ENCODE data around the gene RIN2. TPM values are rescaled to one million over a fixed set of nuclear protein-coding genes. Genes with fewer than 3 reads are reported as not detected.
A peak's percentile ranks its signal among the peaks of the same experiment; 100 is the strongest.

RIN2 gene
- total RNA-seq, 4 donors from 2014 or later = 68.2 to 87.2 (median 79.6) TPM

- no peaks in the 10 kb centered on the region for H3K9me3 ChIP-seq
- WGBS = 73% methylated on average over 3 of the region's 3 CpGs
- no peaks in the 10 kb centered on the region for H3K27me3 ChIP-seq
- no peak overlapping the region for H3K27ac ChIP-seq
- DNase-seq (ENCODE audit: low spot score in 2 of 2) = no peak
- TF ChIP-seq POLR2A (IDR thresholded peaks at IDR 0.05) = no peak
- H3K4me1 ChIP-seq = peaks cover 22% of the 10 kb centered on the region
- no peak overlapping the region for H3K4me3 ChIP-seq
- H3K36me3 ChIP-seq = no peaks in the 10 kb centered on the region
Measured at GRCh38 chr20:19740512-19740911, 17.5 kb upstream of the RIN2 start.

- DNase-seq (ENCODE audit: low spot score in 2 of 2) = no peak
- WGBS = 70% methylated on average over 2 of the region's 2 CpGs
- H3K27ac ChIP-seq = no peak overlapping the region
- H3K9me3 ChIP-seq = no peaks in the 10 kb centered on the region
- H3K4me1 ChIP-seq = peaks cover 8% of the 10 kb centered on the region
- TF ChIP-seq EP300 (IDR thresholded peaks at IDR 0.05) = no peak
- no peak for TF ChIP-seq POLR2A (IDR thresholded peaks at IDR 0.05)
- TF ChIP-seq POLR2AphosphoS5 (IDR thresholded peaks at IDR 0.05) = no peak
- H3K36me3 ChIP-seq = no peaks in the 10 kb centered on the region
- H3K27me3 ChIP-seq = no peaks in the 10 kb centered on the region
- no peak overlapping the region for H3K4me3 ChIP-seq
Measured at GRCh38 chr20:19741924-19742323, 16.1 kb upstream of the RIN2 start.

GRCh38 chr20:19742974-19743639, 15.0 kb upstream of the RIN2 start:
- DNase-seq (ENCODE audit: low spot score in 2 of 2) = no peak
- no peaks in the 10 kb centered on the region for H3K4me1 ChIP-seq

GRCh38 chr20:19743640-19743995, 14.4 kb upstream of the RIN2 start:
- H3K9me3 ChIP-seq = no peaks in the 10 kb centered on the region
- H3K27me3 ChIP-seq = no peaks in the 10 kb centered on the region
- H3K4me3 ChIP-seq = no peak overlapping the region
- DNase-seq (ENCODE audit: low spot score in 2 of 2) = no peak
- WGBS = 70% methylated on average over 1 of the region's 1 CpG
- no peaks in the 10 kb centered on the region for H3K4me1 ChIP-seq
- H3K27ac ChIP-seq = no peak overlapping the region
- no peak for TF ChIP-seq POLR2A (IDR thresholded peaks at IDR 0.05)
- no peaks in the 10 kb centered on the region for H3K36me3 ChIP-seq

More at GRCh38 chr20:19742974-19743639, 15.0 kb upstream of the RIN2 start:
- TF ChIP-seq CTCF (IDR thresholded peaks at IDR 0.05) (no peak), POLR2AphosphoS5 (IDR thresholded peaks at IDR 0.05) (peak in 1 of 3 donors; percentile 27), EP300 (IDR thresholded peaks at IDR 0.05) (no peak)
- no peaks in the 10 kb centered on the region for H3K9me3 ChIP-seq
- 79% methylated on average over 9 of the region's 9 CpGs for WGBS
- H3K27me3 ChIP-seq = no peaks in the 10 kb centered on the region
- H3K4me3 ChIP-seq = no peak overlapping the region
- no peak overlapping the region for H3K27ac ChIP-seq
- no peaks in the 10 kb centered on the region for H3K36me3 ChIP-seq

GRCh38 chr20:19745106-19745505, 13.0 kb upstream of the RIN2 start:
- H3K4me3 ChIP-seq = no peak overlapping the region
- H3K9me3 ChIP-seq = no peaks in the 10 kb centered on the region
- H3K4me1 ChIP-seq = no peaks in the 10 kb centered on the region
- 92% methylated on average over 3 of the region's 3 CpGs for WGBS
- no peak for TF ChIP-seq EP300 (IDR thresholded peaks at IDR 0.05)
- H3K27me3 ChIP-seq = no peaks in the 10 kb centered on the region
- no peak for DNase-seq (ENCODE audit: low spot score in 2 of 2)
- H3K36me3 ChIP-seq = no peaks in the 10 kb centered on the region
- no peak overlapping the region for H3K27ac ChIP-seq

GRCh38 chr20:19745584-19745983, 12.5 kb upstream of the RIN2 start:
- no peak for TF ChIP-seq POLR2AphosphoS5 (IDR thresholded peaks at IDR 0.05)
- no peak for TF ChIP-seq CTCF (IDR thresholded peaks at IDR 0.05)
- no peak for TF ChIP-seq POLR2A (IDR thresholded peaks at IDR 0.05)
- TF ChIP-seq EP300 (IDR thresholded peaks at IDR 0.05) = no peak
- no peak for DNase-seq (ENCODE audit: low spot score in 2 of 2)
- Histone ChIP-seq H3K36me3 (no peaks in the 10 kb centered on the region), H3K27me3 (no peaks in the 10 kb centered on the region), H3K4me3 (no peak overlapping the region), H3K4me1 (peaks cover 3% of the 10 kb centered on the region), H3K9me3 (no peaks in the 10 kb centered on the region), H3K27ac (no peak overlapping the region)
- WGBS = 94% methylated on average over 1 of the region's 1 CpG

- peaks cover 11% of the 10 kb centered on the region for H3K4me1 ChIP-seq
- H3K9me3 ChIP-seq = no peaks in the 10 kb centered on the region
- 88% methylated on average over 1 of the region's 1 CpG for WGBS
- TF ChIP-seq EP300 (IDR thresholded peaks at IDR 0.05) = no peak
- no peak for TF ChIP-seq POLR2A (IDR thresholded peaks at IDR 0.05)
- no peak for TF ChIP-seq CTCF (IDR thresholded peaks at IDR 0.05)
- TF ChIP-seq POLR2AphosphoS5 (IDR thresholded peaks at IDR 0.05) = no peak
- no peaks in the 10 kb centered on the region for H3K36me3 ChIP-seq
- H3K27ac ChIP-seq = no peak overlapping the region
- no peak overlapping the region for H3K4me3 ChIP-seq
- H3K27me3 ChIP-seq = no peaks in the 10 kb centered on the region
- no peak for DNase-seq (ENCODE audit: low spot score in 2 of 2)
Measured at GRCh38 chr20:19746396-19746795, 11.7 kb upstream of the RIN2 start.

All from suprapubic skin (tissue), 4 donors.